Posterior cingulate gyrus (tissue), 11 donors: ENCODE measurements around the gene THAP9.
"Not testable (repeated sequence)": the region's sequence is repeated elsewhere in the genome, so short reads cannot be mapped to it uniquely, and the experiment has no call there.

Source experiments
- DNase-seq, 10 donors: peaks; one replicate each; pipeline versions ENCODE4 v3.0.0 to v3.0.0-alpha.2; 2020 to 2021; ENCODE audit warnings: mixed read lengths in 3 of 10
- intact Hi-C: fragments of 100-400 bp; cut with DNase I; formaldehyde crosslinking; loops from one replicate; pipeline ENCODE4 v1.15.1; 2023

The THAP9 gene, protein sequence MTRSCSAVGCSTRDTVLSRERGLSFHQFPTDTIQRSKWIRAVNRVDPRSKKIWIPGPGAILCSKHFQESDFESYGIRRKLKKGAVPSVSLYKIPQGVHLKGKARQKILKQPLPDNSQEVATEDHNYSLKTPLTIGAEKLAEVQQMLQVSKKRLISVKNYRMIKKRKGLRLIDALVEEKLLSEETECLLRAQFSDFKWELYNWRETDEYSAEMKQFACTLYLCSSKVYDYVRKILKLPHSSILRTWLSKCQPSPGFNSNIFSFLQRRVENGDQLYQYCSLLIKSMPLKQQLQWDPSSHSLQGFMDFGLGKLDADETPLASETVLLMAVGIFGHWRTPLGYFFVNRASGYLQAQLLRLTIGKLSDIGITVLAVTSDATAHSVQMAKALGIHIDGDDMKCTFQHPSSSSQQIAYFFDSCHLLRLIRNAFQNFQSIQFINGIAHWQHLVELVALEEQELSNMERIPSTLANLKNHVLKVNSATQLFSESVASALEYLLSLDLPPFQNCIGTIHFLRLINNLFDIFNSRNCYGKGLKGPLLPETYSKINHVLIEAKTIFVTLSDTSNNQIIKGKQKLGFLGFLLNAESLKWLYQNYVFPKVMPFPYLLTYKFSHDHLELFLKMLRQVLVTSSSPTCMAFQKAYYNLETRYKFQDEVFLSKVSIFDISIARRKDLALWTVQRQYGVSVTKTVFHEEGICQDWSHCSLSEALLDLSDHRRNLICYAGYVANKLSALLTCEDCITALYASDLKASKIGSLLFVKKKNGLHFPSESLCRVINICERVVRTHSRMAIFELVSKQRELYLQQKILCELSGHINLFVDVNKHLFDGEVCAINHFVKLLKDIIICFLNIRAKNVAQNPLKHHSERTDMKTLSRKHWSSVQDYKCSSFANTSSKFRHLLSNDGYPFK

DNA sequence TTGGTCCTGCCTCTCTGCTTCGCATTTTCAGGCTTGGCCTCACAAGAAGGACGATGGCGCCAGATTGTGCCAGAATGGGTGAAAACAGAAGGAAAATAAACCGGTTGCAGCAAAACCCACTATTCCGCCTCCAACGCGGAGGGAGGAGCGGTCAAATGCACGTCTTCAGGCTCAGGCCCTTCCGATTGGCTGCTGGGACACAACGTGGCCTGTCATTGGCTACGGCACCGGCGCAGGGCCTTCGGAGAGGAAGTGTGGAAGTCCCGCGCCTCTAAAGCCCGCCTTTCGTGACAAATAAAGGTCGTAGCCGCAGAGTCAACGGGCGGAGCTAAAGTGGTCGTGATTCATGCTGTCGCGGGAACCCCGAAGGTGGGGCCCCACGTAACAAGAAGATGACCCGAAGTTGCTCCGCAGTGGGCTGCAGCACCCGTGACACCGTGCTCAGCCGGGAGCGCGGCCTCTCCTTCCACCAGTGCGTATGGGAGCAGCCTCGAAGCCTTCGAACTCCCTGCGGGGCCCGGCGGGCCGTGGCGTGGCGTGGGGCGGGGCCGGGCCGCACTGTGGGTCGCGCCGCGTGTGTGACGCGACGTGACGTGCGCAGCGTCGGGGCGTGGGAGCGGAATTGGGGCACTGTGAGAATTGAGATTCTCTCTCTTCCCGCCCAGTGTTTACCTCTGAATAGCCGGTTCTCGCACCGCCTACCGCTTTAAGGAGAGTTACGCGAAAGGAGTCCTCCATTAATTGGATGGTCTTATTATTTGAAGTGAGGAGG is at the start of gene THAP9:
Gene THAP9, plus strand, starts transcription at position 325 of the 772 bp plus-strand sequence. Its CDS starts 68 bp downstream, at position 393.
- intact Hi-C loops: loop anchor here (1.0 to 5.0 kb wide), 4 partner anchors 9 to 528 kb away; partner anchors contain the start of genes COPS4, HNRNPD and SEC31A
- DNase-seq: peak; percentile 97 to 100 (median 99)

DNA sequence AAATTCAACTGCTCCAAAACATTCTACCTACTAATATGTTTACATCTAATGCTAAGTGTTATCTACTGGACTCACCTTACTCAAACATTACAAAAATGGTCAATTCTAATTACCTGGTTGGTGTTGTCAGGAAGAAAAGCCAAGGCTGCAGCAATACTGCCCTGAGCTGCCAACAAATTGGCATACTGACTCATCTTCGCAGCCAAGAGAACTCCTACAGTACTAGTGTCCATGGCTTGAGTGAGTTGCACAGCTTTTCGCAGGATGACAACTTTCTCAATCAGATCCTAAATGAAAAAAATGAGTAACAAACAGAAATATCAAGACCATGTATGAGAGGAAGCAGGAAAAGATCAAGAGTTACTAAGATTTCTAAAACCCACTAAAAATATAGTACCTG is 49.2 kb upstream of the THAP9 start:
- DNase-seq: no peak
- intact Hi-C loops: no loop called here

DNA sequence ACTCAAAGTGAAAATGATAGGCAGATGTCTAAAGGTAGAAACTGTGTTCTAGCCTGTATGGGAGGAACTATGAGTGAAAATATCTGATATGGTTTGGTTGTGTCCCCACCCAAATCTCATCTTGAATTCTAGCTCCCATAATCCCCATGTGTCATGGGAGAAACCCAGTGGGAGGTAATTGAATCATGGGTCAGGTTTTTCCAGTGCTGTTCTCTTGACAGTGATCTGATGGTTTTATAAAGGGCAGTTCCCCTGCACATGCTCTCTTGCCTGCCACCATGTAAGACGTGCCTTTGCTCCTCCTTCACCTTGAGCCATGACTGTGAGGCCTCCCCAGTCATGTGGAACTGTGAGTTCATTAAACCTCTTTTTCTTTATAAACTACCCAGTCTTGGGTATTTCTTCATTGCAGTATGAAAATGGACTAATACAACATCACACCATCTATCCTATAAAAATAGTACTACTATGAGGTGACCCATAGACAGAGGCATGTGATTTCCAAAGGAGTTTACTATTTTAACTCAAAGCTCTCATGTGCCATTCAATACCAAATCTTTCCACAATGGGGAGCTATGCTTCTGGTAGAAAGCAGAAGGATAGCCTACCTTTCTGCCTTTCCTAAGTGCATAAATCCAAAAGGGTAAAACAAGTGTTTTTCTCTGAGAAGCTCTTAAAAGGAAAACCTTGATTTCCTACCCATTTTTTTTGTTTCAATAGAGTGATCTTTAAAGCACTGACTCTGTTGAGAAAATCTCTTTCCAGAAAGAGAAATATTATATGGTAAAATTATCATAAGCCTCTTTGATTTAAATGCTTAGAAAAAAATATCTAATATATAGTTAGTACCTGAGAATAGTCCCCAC is 48.4 kb upstream of the THAP9 start:
- intact Hi-C loops: no loop called here
- DNase-seq: no peak

DNA sequence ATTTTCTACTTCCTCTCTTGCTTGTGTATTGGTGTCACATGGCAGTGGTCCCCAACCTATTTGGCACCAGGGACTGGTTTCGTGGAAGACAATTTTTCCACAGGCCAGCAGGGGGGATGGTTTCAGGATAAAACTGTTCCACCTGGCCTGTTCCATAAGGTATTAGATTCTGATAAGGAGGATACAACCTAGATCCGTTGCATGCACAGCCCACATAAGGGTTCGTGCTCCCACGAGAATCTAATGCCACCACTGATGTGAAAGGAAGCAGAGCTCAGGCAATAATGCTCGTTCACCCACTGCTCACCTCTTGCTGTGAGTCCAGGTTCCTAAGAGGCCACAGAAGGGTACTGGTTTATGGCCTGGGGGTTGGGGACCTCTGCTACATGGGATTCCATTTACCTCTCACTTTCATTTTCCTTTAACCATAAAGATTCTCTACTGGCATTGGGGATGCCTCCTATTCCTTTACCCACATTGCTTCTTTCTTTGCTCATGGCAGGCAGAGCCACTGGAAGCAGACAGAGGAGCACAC is 47.7 kb upstream of the THAP9 start:
- intact Hi-C loops: no loop called here
- no peak for DNase-seq

DNA sequence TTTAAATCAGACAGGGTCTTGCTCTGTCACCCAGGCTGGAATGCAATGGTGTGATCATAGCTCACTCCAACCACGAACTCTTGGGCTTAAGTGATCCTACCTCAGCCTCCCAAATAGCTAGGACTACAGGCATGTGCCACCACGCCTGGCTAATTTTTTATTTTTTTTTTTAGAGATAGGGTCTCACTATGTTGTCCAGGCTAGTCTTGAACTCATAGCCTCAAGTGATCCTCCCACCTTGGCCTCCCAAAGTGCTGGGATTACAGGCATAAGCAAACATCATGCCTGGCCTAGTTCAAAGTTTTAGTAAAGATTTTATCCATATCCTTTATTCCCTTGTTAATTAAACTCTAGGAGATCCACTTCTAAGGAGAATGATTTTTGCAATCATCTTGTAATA is 40.0 kb upstream of the THAP9 start:
- DNase-seq, intact Hi-C loops: not testable (repeated sequence)

DNA sequence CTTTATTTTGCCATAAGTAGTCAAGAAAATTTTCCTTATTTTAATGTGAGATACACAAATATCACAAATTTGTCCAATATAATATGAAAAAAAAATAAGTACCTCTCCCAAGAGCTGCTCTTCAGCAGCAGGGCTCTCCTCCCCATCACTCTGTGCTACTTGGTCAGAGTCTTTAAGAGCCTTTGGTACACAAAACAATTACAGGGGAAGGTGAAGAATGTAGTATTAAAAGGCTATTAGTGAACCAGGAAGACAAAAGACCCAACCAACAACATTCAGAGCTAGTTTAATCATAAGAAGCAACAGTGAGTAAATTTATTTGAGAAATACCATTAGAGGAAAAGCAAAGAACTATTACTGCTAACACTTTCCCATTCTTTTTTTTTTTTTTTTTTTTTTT is 39.0 kb upstream of the THAP9 start:
- intact Hi-C loops: no loop called here
- no peak for DNase-seq

DNA sequence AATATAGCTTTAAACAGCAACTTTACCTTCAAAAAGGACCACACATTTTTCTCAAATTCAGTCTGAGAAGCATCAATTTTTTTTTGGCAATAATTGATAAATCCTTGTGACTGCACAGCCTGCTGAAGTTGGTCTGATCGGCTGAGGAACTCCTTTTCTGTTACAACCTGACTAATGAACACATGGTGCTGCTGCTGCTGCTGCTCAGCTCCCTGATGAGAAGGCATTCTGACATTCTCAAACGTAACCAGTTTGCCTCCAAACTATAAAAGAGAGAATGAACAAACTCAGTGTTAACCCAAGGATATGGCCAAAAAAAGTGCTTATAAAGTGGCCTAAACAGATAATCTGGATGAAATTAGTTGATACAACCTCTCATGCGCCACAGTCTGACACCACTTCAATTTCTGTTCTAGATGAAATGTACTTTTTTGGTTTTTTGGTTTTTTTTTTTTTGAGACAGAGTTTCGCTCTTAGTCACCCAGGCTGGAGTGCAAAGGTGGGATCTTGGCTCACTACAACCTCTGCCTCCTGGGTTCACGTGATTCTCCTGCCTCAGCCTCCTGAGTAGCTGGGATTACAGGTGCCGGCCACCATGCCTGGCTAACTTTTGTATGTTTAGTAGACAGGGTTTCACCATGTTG is 36.1 kb upstream of the THAP9 start:
- DNase-seq: no peak
- intact Hi-C loops: no loop called here

DNA sequence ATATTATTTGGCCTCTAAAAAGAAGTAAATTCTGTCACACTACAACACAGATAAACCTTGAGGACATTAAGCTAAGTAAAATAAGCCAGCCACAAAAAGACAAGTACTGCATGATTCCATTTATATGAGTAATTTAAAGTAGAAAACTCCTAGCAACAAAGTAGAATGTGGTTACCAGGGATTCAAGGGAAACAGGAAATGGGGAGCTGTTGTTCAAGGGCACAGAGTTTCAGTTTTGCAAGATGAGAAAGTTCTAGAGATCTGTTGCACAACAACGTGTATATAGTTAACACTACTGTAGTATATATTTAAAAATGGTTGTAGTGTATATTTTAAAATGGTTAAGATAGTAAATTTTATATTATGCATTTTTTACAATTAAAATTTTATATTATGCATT is 34.9 kb upstream of the THAP9 start:
- no peak for DNase-seq
- intact Hi-C loops: no loop called here

DNA sequence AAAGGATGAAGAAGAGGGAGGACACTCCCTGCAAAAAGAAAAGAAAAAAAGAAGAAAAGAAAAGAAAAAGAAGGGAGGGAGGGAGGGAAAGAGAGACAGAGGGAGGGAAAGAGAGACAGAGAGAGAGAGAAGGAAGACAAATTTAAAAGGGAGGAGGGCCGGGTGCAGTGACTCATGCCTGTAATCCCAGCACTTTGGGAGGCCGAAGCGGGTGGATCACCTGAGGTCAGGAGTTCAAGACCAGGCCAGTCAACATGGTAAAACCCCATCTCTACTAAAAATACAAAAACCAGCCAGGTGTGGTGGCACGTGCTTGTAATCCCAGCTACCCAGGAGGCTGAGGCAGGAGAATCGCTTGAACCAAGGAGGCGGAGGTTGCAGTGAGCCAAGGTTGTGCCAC is 34.5 kb upstream of the THAP9 start:
- DNase-seq, intact Hi-C loops: not testable (repeated sequence)

DNA sequence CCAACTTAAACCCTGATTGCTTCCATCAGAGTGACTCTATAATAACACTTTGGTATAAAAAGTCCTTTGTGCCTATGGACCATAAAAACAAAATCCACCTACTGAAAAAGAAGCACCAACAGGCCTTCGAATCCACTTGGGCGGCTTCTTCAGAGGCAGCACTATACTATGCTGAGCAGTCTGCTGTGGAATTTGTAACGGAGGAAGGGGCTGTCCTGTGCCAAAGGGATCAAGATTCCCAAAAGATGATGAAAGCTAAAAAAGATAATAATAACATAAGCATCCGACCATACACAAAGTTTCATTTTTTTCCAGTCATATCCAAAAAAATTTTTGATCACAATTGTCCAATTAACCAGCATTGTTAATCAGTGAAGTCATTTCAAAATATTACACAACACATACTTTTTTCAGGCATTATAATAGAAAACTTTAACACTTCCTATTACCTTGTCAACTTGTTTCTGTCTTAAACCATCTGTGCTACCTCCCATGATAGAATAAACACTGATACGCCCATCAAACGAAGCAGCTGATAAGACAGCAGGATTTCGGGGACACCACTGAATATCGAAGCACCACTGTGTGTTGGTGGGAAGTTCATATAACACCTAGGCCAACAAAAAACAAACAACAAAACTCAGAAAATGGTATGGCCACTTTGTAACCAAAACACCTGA is 33.7 kb upstream of the THAP9 start:
- no peak for DNase-seq
- intact Hi-C loops: no loop called here

DNA sequence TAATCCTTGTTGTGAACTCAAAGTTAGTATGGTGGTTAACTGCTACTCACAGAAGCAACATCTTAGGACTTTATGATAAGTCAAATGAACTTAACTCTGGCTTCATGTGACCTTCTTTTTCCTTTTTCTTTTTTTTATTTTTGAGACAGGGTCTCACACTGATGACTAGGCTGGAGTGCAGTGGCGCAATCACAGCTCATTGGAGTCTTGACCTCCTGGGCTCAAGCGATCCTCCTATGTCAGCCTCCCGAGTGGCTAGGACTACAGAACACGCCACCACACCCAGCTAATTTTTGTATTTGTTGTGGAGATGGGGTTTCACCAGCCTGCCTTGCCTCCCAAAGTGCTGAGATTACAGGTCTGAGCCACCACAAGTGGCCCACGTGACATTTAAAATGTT is 32.0 kb upstream of the THAP9 start:
- DNase-seq: no peak
- intact Hi-C loops: no loop called here

DNA sequence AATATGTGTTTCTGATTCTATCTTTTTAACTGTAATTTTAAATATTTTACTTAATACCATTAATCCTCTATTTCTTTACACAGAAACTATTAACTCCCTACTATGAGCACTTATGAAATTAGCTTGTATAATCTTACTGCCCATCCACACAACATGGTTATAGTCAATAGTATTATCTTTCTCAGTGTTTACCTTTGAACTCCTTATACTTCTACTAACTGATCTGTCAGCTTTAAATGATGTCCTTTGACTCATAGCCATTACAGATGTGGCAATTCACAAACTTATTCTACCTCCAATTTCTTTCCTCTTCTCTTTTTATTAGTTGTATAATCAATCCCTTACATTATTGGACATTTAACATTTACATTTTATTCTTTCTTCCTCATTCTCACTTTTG is 15.1 kb upstream of the THAP9 start:
- no peak for DNase-seq
- intact Hi-C loops: no loop called here

DNA sequence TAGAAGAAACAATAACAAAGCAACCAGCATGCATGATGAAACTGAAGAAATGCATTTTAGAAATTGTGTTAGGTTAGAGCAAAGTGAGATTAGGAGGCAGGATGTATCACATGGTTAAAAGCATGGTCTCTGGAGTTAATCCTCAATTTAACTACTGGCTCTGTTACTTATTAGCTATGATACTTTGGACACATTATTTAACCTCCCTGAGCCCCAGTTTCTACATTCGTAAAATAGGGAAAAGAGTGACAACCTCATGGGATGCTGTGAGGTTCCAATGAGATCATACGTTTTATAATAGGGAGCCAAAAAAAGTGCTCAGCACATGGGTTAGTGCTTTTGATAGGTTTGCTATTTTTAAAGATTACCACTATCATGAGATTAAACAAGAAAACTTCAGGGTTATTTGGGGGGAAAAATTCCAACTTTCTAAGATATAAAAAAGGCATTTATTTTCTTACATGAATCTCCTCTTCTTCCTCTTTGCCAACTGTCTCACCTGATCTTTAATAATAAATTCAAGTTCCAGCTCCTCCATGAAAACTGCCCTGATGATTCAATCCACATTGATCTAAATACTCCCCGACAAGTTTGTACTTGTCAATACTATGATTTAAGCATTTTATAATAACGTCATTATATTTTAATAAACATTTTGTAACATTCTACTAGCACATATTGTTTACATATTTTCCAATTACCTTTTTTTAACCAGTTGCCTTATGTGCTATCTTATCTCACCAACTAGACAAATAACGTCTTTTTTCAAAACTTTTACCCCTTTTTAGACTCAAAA is 14.2 kb upstream of the THAP9 start:
- intact Hi-C loops: no loop called here
- no peak for DNase-seq

DNA sequence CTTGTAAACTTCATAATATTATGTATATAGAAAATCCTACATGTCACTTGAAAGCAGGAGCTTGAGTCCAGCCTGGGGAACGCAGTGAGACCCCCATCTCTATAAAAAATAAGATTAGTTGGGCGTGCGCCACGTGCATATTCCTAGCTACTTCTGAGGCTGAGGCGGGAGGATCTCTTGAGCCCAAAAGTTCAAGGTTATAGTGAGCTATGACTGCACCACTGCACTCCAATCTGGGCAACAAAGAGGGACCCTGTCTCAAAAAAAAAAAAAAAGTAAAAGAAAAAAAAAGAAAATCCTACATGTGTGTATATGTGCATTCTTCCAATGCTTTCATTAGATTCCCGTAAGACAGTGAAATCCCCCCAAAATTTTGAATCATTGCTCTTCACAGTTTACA is 11.2 kb upstream of the THAP9 start:
- no peak for DNase-seq
- intact Hi-C loops: no loop called here

DNA sequence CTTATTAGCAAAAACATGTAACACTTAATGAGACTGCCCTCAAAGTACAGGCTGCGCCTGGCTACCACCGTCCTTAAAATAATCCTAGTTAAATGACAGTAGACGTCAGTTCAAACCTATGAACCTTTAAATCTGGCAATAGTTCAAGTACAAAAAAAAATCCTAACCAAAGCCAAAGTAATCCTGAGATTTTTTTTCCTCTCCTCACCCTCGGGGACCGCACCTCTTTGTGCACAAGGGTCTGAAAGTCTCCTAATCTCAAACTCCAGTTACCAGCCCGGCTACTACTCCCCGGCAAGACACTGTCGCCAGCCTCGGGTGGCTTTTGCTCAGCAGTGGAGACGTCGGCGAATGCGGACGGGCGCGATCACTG is 10.0 kb upstream of the THAP9 start:
- DNase-seq: no peak
- intact Hi-C loops: loop anchor here (5.0 kb wide), 1 partner anchor 428 kb away; no protein-coding TSS in a partner anchor

DNA sequence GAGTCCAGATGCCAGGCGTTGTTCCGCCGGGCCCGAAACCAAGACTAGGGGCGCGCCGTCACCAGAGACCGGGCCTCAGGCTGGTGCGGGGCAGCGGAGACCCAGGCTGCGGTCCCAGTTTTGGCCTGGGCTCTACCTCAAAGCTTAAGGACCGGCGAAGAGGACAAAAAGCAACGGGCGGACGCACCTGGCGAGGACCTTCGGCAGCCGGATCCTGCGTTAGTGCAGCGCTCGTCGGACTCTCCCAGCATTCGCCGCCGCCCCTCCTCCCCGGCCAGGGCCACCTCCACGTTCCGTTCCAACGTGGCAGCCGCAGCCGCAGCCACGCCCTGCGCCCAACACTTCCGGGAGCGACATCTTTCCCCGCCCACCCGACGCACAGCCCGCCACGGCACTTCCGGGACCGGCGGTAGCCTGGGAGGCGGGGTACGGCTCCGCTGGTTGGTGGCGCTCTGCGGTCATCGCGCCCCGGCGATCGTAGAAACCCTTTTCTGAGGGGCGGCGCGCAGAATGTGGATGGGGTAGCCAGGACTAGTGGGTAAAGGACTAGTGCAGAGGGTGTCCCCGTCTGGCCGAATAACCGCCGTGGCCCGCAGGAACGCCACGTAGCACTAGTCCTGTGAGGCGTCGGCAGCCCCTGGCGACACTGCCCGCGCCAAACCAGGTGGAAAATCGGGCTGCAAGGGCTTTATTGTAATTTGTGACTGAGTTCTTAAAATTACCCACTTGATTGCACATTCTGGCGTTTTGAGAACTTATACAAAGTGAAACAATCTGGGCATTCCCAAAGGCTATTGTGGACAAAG is 9.4 kb upstream of the THAP9 start, which contains the start of gene SEC31A:
Gene SEC31A, minus strand, starts transcription at position 253 of the 806 bp plus-strand sequence. CDS start 9,217 bp downstream, outside the sequence.
- intact Hi-C loops: loop anchor here (1.0 to 5.0 kb wide), 3 partner anchors 9 to 429 kb away; partner anchors contain the start of gene THAP9
- peak; percentile 91 to 99 (median 94) for DNase-seq
